Tibial nerve (tissue), 3 donors: Measurements from ENCODE around the gene DDAH2.

Experiments used
- POLR2A ChIP-seq, 2 donors: fragments of 450-650 bp; IDR thresholded peaks; one replicate each; pipeline ENCODE4 v1.6.1; 2017; ENCODE audit warnings: antibody characterized with exemption in 2 of 2, mild to moderate bottlenecking in 2 of 2, moderate library complexity in 2 of 2
- TF ChIP-seq, protein P1 (sequence below), 5 experiments: fragments of 200-600 bp in 3 of 5; fragments of 450-650 bp in 2 of 5; sonication (generic) in 3 of 5; IDR thresholded peaks; one replicate each; pipeline ENCODE4 v1.5.1; 2016 to 2019; ENCODE audit warnings: antibody characterized with exemption in 5 of 5, mild to moderate bottlenecking in 3 of 5, moderate library complexity in 2 of 5

DNA sequence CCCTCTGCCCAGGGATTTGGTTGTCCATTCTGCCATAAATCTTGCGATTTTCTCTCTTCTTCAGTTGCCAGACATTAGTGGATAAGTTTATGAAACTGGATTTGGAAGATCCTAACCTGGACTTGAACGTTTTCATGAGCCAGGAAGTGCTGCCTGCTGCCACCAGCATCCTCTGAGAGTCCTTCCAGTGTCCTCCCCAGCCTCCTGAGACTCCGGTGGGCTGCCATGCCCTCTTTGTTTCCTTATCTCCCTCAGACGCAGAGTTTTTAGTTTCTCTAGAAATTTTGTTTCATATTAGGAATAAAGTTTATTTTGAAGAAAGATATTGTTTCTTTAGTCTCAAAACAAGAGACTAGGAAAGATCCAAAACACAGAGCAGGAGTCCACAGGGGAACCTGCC, 33.3 kb upstream of the DDAH2 start, which contains the start of gene SAPCD1:
- TF ChIP-seq, protein P1, sequence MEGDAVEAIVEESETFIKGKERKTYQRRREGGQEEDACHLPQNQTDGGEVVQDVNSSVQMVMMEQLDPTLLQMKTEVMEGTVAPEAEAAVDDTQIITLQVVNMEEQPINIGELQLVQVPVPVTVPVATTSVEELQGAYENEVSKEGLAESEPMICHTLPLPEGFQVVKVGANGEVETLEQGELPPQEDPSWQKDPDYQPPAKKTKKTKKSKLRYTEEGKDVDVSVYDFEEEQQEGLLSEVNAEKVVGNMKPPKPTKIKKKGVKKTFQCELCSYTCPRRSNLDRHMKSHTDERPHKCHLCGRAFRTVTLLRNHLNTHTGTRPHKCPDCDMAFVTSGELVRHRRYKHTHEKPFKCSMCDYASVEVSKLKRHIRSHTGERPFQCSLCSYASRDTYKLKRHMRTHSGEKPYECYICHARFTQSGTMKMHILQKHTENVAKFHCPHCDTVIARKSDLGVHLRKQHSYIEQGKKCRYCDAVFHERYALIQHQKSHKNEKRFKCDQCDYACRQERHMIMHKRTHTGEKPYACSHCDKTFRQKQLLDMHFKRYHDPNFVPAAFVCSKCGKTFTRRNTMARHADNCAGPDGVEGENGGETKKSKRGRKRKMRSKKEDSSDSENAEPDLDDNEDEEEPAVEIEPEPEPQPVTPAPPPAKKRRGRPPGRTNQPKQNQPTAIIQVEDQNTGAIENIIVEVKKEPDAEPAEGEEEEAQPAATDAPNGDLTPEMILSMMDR (IDR thresholded peaks at IDR 0.05), result no peak
- no peak for TF ChIP-seq POLR2A (IDR thresholded peaks at IDR 0.05)
